Subcutaneous adipose tissue (tissue), 4 donors: Measurements from ENCODE around the gene RBM19. TPM values are rescaled to one million over a fixed set of nuclear protein-coding genes. Genes with fewer than 3 reads are reported as not detected.

ENCODE experiments used
- total RNA-seq, 4 donors: library from RNA; depleted of rRNA; stranded (reverse); fragments of >200 nt; gene quantifications; one replicate each; pipeline ENCODE4 v1.1.0, GENCODE V29; 2016
- TF ChIP-seq, protein P1 (sequence below): fragments of 450-650 bp; IDR thresholded peaks from one replicate; pipeline ENCODE4 v1.5.1; 2016; ENCODE audit warnings: low read depth, mild to moderate bottlenecking, control low read depth, antibody characterized with exemption, moderate library complexity

The RBM19 gene
- total RNA-seq, 4 donors from 2014 or later, result 19.2 to 54.4 (median 32.1) TPM

DNA sequence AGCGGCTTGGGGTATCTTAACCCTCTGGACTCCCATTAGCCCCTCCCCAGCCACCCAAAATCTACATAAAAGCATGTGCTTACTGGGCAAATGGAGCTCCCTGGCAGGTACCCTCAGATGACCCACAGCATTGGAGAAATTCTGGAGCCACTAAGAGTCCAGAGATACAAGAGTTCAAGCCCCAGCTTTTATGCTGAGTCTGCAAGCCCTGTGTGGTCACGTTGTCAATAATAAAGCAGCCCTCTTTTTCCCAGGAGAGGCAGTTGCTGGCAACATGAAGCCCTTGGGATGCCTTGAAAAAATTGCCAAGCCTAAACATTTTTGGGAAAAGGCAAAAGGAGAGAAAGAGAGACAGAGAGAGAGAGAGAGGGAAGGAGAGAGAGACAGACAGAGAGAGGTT lies 83.4 kb downstream of the RBM19 start:
- TF ChIP-seq, protein P1, sequence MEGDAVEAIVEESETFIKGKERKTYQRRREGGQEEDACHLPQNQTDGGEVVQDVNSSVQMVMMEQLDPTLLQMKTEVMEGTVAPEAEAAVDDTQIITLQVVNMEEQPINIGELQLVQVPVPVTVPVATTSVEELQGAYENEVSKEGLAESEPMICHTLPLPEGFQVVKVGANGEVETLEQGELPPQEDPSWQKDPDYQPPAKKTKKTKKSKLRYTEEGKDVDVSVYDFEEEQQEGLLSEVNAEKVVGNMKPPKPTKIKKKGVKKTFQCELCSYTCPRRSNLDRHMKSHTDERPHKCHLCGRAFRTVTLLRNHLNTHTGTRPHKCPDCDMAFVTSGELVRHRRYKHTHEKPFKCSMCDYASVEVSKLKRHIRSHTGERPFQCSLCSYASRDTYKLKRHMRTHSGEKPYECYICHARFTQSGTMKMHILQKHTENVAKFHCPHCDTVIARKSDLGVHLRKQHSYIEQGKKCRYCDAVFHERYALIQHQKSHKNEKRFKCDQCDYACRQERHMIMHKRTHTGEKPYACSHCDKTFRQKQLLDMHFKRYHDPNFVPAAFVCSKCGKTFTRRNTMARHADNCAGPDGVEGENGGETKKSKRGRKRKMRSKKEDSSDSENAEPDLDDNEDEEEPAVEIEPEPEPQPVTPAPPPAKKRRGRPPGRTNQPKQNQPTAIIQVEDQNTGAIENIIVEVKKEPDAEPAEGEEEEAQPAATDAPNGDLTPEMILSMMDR, result no peak

DNA sequence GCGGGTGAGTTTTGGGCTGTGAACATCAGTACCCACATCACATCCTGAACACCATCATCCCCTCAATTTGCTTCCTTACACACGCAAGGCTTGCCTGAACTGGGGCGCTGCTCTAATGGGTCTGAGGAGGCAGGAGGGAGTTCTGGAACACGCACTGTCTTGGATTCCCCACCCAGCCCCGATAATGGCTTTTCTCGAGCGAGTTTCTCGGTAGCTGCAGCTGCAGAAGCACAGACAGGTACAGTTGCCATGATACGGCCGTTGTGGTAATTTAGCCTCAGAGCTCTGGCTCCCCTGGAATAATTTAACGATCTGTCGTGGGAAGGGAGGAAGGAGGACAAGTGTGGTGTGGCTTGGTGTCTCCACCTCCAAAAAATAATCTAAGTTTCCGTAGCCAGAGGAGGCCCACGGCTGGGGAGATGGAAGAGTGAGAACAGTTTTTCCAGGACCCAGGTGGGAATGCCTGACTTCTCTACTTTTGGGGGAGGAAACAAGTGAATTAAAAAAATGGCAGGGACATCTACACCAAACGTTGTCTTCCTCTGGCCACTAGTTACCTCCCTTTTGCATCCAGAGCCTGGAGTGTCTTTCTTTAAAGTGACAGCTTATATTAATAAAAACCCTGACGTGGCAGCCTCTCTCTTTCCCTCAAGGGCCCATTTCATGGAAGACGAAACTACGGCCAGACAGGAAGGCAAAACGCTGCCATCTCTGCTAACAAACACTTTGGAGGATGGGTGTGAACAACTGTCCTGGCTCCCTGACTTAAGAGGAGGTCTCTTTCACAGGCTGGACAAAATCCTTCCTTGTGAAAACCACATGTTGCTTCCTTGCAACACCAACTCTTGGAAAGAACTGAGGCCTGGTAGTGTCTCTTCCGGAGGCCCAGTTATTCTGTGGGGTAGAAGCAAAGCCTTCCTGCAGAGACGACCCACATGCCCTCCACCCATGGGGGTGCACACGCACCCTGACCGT lies 84.8 kb downstream of the RBM19 start:
- TF ChIP-seq, protein P1, result no peak

DNA sequence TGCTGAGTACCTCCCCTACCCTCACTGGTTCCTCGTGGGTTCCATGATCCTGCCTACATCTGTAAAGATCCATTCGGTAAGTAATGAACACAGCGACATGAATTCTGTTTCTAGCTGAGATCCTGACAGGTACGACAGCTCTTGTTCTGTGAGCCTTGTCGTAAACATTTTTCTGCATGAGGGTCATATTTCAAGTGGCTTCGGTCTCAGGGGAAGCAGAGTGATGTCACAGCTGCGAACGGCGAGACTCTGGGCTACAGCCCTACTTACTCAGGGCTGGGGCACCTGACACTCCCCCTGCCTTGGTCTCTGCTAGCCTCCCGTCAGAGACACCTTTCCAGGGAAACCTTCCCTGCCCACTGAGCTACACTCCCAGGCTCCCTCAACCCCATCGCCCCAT lies 85.8 kb downstream of the RBM19 start:
- TF ChIP-seq, protein P1, result no peak

DNA sequence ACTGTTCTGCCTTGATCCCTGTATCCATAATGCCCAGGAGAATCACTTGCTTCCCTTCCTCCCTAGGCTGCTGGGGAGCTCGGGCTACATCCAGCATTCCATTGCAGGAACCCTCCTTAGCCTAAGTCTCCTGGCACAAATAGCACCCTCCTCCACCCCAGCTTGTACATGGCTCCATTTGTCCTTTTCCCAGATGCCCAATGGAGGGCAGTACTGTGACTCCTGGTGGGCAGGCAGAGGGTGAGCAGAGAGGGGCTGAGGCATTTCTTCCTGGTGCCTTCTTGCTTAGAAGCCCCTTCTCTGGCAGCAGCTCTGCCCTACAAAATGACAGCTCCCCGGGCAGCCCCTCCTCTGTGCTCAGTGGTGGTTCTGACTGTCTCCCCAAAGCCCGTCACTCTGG lies 86.5 kb downstream of the RBM19 start:
- TF ChIP-seq, protein P1, result no peak

DNA sequence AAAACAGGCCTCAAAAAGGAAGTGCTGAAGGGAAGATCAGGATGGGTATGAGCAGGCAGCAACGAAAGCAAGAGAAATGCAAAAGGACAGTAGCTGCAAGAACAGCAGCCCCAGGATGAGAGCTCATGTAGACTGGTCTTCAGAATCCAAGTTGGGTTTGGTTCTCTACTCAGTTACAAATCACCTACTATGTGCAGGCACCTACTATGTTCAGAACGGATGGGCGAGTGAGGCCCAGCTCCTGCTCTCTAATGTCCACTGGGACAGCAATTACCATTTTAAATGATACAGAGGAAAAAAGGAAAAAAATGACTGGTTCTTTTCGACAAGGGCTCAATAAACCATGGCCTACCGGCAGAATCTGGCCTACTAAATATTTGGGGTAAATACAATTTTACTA lies 88.5 kb downstream of the RBM19 start:
- TF ChIP-seq, protein P1, result no peak

DNA sequence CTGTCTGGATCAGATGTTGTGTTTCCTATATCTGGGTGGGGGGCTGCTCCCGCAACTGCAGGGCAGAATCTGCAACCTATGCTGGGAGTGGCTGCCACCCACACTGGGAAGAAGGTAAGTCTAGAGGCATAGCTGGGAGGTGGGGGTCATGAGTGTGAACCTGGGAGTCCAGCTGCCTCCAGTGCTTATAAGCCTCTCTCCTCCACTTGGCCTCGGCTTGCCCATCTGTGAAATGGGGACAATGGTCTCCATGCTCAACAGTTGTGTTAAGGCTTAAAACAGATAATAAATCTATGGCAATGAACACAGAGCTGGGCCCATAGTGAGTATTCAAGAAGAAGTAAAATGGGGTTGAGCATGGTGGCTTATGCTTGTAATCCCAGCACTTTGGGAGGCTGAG lies 90.0 kb downstream of the RBM19 start:
- TF ChIP-seq, protein P1, result no peak

DNA sequence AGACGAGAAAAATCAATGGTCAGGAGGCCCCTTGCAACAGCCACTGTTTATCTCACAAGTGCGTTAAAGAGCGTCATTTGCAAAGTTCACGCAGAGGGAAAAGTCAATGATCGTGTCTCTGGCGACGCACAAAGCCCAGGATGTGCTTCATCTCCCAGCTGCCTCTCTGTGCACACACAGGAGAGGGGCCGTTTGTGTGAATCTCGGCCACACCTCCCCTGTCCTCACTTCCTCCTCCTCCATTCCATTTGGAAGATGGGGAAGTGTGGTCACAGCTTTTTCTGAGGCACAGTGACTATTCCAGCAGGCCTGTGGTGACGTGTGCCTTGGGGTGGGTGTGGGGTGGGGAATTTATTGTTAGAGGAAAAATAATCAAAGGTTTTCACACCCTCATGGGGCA lies 90.4 kb downstream of the RBM19 start:
- TF ChIP-seq, protein P1, result no peak
